GM18951 (cell line): Measurements from ENCODE around the gene HAT1.
"Not testable (repeated sequence)": the region's sequence is repeated elsewhere in the genome, so short reads cannot be mapped to it uniquely, and the experiment has no call there.

Source experiments
- POLR2A ChIP-seq: IDR thresholded peaks from 4 replicates; pipeline ENCODE4 v1.6.1; 2011; ENCODE audit warnings: mild to moderate bottlenecking; ENCODE audit not compliant: insufficient read length, insufficient read depth; ENCODE audit errors: extremely low read depth
- in situ Hi-C: fragments of 300-500 bp; cut with MboI; formaldehyde crosslinking; loops from one replicate; pipeline ENCODE4 v1.12.0; 2022; ENCODE audit warnings: low sequenced_read_pairs, mixed read lengths, inconsistent platforms; ENCODE audit not compliant: unreplicated experiment

HAT1 gene

DNA sequence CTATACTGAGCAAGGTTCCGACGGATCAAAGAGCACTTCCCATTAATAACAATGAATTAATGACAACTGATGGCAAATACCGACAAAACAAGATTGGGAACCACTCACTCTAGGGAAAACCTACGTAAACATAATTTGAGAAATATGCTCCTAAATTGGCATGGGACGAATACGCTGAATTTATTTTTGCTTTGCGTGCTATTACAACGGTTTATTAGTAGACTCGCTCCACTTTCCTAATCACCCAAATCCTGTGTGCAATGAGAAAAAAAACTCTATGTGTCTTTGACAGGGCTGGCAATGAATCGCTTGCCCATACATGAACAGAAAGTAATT lies 27.7 kb upstream of the HAT1 start:
- in situ Hi-C loops = no loop called here
- TF ChIP-seq POLR2A = no peak

DNA sequence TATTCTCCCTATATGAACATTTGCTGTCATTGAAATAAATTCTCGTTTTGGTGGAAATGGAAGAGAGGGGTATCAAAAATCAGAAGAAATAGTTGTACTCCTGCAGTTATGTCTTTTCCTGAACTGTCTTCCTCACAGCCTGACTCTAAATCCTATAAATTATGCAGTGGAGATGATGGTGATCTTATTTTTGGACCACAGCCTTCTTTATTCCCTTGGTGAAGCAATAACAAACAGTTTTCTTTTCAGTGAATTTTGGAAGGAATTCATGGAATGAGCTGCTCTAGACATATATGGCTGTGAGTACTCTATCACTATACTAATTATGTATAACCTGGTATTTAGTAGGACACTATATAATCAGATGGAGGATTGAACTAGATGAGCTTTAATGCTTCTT lies 26.5 kb upstream of the HAT1 start:
- TF ChIP-seq POLR2A = no peak
- in situ Hi-C loops = no loop called here

DNA sequence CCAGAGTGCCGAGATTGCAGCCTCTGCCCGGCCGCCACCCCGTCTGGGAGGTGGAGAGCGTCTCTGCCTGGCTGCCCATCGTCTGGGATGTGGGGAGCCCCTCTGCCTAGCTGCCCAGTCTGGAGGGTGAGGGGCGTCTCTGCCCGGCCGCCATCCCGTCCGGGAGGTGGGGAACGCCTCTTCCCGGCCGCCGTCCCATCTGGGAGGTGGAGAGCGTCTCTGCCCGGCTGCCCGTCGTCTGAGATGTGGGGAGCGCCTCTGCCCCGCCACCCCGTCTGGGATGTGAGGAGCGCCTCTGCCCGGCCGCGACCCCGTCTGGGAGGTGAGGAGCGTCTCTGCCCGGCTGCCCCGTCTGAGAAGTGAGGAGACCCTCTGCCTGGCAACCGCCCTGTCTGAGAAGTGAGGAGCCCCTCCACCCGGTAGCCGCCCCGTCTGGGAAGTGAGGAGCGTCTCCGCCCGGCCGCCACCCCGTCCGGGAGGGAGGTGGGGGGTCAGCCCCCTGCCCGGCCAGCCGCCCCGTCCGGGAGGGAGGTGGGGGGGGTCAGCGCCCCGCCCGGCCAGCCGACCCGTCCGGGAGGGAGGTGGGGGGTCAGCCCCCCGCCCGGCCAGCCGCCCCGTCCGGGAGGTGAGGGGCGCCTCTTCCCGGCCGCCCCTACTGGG lies 22.5 kb upstream of the HAT1 start:
- in situ Hi-C loops = not testable (repeated sequence)

DNA sequence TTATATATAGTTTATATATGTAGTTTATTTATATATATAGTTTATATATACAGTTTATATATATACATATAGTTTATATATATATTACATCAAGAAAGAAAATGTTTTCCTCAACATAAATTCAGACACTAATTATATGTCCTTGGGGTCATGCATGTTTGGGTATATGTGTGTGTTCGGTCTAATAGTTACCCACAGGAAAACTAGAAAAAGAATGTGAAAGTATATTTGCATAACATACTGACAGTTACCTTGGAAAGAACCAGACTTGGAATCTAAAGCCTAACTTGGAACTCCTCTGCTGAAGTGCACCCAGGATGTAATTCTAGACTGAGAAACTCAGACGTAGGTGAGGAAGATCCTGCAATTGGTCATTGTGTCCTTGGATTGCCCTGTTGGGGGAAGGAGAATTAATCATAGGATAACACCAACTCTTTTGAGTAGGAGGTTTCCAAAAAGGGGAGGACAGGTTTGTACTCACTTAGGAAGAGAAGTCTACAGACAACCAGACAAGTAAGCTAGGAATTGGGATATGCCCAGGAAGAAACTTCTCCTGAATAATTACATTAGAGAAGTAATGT lies 19.3 kb upstream of the HAT1 start:
- in situ Hi-C loops = no loop called here
- TF ChIP-seq POLR2A = no peak

DNA sequence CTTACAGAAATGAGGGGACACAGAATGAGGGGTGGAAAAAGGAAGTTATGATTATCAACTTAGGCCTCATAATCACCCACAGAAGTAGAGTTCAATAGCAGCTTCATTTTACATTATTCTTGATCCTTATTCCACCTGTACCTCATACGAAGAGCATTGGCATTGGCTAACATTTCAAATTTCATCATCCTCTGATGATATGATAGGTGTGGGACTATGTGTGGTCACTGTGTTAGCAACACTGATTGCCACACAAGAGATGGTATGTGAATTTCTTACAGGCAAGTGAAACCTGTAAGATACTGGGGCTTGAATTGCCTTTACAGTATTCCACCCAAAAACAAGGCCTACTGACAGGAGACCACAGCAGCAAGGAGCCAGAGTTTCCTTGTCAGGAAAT lies 14.0 kb upstream of the HAT1 start:
- no peak for TF ChIP-seq POLR2A
- in situ Hi-C loops = no loop called here

- TF ChIP-seq POLR2A = no peak
- in situ Hi-C loops = no loop called here
Observed at GRCh38 chr2:171909266-171909665, 13.0 kb upstream of the HAT1 start.

- in situ Hi-C loops = no loop called here
- TF ChIP-seq POLR2A = no peak
Observed at GRCh38 chr2:171910494-171910893, 11.8 kb upstream of the HAT1 start.

DNA sequence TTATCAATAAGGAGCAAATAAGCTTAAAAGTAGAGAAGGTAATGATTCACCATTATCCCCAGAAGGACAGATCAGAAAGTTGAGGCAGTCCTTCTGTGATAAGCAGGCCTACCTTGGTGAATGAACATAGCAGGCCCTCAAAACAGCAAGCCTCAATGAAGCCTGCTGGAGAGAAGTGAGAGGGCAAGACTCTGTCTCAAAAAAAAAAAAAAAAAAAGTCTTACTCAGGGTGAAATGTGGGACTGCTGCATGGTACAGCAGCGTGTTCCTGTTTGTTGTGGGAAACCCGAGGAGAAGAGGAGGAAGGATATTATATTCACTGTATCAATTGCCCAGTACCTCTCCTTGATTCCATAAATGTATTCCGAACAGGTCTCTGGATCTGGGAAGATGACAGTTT lies 8.7 kb upstream of the HAT1 start:
- no peak for TF ChIP-seq POLR2A
- in situ Hi-C loops = no loop called here

DNA sequence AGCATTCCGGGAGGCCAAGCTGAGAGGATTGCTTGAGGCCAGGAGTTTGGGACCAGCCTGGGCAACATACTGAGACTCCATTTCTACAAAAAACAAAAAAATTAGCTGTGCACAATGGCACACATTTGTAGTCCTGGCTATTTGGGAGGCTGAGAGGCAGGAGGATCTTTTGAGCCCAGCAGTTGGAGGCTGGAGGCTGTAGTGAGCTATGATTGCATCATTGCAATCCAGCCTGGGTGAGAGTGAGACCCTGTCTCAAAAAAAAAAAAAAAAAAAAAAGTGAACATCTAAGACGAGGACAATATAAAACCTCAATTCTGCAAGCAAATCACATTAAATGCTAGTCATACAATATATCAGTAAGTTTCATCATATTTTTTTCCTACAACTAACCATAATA lies 2.8 kb upstream of the HAT1 start:
- in situ Hi-C loops = no loop called here
- no peak for TF ChIP-seq POLR2A

DNA sequence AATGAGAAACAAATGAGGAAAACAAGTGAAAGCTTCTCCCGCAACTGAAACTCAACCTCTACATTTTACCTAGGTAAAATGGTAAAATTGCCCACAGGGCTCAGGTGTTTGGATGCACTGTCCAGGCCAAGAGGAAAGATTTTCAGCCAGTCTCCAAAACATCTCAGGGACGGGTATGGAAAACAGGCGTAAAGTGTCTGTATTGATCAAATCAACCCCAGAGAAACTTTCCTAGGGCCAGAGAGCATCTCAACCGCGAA lies 361 bp upstream of the HAT1 start:
- in situ Hi-C loops = no loop called here
- no peak for TF ChIP-seq POLR2A

DNA sequence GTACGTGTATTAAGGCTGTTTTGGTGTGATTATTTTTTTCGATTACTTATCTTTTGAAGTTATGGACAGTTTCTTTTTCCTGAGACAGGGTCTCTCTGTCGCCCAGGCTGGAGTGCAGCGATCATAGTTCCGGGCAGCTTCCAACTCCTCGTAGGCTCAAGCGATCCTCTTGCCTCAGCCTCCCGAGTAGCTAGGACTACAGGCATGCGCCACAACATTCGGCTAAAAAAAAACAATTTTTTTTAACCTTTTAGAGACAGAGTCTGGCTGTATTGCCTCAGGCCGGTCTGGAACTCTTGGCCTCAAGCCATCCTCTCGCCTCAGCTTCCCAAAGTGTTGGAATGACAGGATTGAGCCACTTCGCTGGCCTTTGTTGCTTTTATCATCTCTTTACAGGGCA lies 945 bp downstream of the HAT1 start:
- no peak for TF ChIP-seq POLR2A
- in situ Hi-C loops = no loop called here

DNA sequence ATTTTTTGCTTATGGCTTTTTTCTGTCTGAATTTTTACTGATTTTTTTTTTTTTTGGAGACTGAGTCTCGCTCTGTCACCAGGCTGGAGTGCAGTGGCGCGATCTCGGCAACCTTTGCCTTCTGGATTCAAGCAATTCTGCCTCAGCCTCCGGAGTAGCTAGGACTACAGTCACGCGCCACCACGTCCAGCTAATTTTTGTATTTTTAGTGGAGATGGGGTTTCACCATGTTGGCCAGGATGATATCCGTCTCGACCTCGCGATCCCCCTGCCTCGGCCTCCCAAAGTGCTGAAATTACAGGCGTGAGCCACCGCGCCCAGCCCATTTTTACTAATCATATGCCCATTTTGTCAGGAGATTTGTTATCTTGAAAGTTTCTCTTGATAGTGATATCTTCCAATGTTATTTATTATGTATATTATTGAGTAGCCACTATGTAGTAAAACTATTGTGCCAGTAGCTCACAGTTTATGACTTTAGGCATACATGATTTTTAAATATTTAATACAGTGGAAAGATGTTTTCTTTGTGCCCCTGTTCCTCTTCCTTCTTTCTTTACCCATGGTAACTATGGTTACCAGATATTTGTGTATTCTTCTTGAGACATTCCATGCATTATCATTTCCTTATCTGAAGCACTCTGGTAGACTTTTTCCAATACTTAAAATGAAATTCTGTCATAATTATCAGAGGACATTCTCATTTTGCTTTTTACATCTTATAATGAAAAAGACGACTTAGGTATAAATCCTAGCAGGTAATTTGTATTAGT lies 2.1 kb downstream of the HAT1 start:
- no peak for TF ChIP-seq POLR2A
- in situ Hi-C loops = no loop called here

GRCh38 chr2:171930385-171930784 lies 8.1 kb downstream of the HAT1 start:
- in situ Hi-C loops = no loop called here
- no peak for TF ChIP-seq POLR2A

GRCh38 chr2:171939058-171939742 lies 16.9 kb downstream of the HAT1 start:
- TF ChIP-seq POLR2A = no peak
- in situ Hi-C loops = no loop called here
